ENCODE results near the gene UTP14A.
"Not testable (repeated sequence)": the region's sequence is repeated elsewhere in the genome, so short reads cannot be mapped to it uniquely, and the experiment has no call there.

Gene UTP14A, protein sequence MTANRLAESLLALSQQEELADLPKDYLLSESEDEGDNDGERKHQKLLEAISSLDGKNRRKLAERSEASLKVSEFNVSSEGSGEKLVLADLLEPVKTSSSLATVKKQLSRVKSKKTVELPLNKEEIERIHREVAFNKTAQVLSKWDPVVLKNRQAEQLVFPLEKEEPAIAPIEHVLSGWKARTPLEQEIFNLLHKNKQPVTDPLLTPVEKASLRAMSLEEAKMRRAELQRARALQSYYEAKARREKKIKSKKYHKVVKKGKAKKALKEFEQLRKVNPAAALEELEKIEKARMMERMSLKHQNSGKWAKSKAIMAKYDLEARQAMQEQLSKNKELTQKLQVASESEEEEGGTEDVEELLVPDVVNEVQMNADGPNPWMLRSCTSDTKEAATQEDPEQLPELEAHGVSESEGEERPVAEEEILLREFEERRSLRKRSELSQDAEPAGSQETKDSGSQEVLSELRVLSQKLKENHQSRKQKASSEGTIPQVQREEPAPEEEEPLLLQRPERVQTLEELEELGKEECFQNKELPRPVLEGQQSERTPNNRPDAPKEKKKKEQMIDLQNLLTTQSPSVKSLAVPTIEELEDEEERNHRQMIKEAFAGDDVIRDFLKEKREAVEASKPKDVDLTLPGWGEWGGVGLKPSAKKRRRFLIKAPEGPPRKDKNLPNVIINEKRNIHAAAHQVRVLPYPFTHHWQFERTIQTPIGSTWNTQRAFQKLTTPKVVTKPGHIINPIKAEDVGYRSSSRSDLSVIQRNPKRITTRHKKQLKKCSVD

GRCh38 chrX:129905787-129906580 lies at the start of gene UTP14A:
TSS of gene UTP14A (plus strand) at chrX:129906164. CDS start at chrX:129906211, 47 bp downstream.
- peak; percentile 92 for DNase-seq

DNA sequence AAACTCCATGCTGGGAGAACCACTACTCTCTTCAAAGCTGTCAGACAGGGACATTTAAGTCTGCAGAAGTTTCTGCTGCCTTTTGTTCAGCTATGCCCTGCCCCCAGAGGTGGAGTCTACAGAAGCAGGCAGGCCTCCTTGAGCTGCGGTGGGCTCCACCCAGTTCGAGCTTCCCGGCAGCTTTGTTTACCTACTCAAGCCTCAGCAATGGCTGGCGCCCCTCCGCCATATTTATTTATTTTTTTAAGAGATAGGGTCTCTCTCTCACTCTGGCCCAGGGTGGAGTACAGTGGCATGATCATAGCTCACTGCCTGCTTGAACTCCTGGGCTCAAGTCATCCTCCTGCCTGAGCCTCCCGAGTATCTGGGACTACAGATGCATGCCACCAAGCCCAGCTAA lies 46.8 kb upstream of the UTP14A start:
- not testable (repeated sequence) for DNase-seq

- not testable (repeated sequence) for DNase-seq
Observed at GRCh38 chrX:129866321-129866720, 39.6 kb upstream of the UTP14A start.

DNA sequence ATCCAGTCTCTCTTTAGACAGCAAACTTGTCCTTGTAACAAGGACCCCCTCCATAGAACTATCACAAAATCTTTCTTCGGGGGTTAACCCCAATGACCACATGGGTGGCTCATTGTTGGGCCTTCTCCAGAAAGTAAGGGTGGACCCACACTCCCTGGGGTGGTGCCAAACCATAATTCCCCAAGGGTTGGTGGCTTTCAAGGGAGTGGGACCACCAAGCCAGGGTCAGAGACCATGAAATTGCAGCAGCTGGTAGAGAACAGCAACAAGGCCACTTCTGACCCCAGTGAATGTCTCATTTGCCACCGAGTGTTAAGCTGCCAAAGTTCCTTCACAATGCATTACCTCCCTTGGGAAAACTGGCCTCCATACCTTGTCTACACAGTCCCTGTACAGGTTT lies 33.4 kb upstream of the UTP14A start:
- no peak for DNase-seq

DNA sequence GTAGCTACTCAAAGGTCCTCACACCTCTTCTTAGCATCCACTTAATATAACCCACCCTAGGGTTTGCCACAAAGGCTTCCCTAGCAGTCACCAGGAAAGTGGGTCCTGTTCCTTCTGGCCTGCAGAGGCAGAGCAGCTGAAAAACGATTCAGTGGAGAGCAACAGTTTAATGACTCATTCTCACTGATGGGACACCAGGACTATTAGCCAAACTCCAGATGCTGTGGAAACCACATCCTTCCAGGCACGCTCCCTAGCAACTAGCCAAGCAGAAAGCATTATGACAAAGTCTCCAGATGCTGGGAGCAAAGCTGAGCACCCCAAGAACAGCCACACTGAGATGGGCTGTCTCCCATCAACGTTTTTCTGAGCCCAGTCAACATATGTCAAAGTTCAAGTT lies 30.3 kb upstream of the UTP14A start:
- DNase-seq: no peak

DNA sequence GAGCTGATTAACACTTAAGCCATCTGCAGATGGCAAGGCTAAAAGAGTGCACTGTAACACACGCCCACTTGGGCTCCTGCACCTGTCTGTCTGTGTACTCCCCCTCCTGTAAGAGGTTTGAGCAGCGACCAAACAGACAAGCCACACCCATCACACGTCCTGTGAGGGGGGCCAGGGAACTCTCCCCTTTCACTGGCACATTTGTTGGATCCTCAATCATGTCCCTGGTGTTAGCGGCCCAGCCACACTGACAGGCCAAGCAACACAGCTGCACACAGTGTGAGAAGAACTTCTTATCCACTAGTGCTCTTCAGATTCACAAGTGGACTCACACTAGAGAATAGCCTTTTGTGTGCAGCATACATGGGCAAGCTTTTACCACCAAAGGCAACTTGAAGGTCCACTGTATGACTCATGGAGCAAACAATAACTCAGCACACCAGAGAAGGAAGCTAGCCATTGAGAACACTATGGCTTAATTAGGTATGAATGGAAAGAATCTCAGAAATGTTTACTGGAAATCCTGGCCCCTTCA lies 29.1 kb upstream of the UTP14A start:
- peak; percentile 10 for DNase-seq

- no peak for DNase-seq
Observed at GRCh38 chrX:129877401-129877800, 28.6 kb upstream of the UTP14A start.

DNA sequence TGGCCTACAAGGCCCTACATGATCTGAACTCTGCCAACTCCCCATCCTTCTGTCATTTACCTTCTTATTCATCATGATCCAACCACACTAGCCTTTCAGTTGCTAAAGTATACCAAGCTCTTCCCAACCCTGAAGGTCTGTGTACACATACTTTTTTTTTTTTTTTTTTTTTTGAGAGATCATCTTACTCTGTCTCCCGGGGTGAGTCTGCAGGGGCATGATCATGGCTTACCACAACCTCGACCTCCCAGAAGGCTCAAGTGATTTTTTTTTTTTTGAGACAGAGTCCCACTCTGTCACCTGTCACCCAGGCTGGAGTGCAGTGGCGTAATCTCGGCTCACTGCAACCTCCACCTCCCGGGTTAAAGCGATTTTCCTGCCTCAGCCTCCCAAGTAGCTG lies 5.9 kb upstream of the UTP14A start:
- DNase-seq: no peak

DNA sequence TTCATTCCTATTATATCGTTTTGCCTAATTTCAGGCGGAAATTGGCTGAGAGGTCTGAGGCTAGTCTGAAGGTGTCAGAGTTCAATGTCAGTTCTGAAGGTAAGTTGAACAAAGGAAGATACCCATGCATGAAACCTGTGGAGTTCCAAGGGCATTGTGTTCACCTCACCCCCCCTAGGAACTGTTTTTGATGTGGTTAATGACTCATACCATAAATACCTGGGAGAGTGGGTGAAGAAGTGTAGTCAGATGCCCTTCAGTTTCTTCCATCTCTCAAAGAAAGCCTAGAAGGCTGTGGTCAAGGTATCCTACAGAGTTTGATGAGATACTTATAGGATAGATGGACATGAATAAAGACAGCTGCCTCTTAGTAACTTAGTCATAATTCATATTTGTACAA lies 2.7 kb downstream of the UTP14A start:
- no peak for DNase-seq

- DNase-seq: peak; percentile 39
Observed at GRCh38 chrX:129925305-129926092, 19.5 kb downstream of the UTP14A start.

GRCh38 chrX:129930941-129931410 lies 25.0 kb downstream of the UTP14A start:
- DNase-seq: no peak

DNA sequence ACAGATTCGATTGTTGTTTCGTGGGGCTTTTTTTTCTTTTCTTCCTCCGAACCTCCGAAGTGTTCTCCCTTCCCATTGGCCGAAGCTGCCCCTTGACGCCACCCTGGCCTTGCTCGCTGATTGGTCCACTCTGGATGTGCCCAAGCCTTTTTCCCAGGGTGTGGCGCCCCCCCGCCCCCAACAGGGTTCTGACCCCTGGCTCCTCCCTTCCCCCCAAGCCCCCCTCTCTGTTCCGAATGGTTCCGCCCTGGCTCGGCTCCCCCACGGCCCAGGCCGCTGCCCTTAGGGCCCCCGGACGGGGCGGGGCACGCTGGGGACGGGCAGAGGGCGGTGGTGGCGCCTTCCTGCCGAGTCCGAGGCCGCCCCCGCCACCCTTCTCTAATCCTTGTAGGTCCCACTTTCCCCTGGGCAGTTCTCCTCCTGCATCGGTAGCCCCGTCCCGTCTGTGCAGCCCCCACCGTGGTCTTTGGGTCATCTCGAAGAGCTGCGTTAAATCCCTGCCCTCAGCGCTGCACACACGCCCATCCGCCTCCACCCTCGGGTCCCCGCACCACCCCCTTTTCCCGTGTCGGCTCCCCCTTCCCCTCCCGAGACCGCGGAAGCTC lies 25.5 kb downstream of the UTP14A start:
- DNase-seq: peak; percentile 70

DNA sequence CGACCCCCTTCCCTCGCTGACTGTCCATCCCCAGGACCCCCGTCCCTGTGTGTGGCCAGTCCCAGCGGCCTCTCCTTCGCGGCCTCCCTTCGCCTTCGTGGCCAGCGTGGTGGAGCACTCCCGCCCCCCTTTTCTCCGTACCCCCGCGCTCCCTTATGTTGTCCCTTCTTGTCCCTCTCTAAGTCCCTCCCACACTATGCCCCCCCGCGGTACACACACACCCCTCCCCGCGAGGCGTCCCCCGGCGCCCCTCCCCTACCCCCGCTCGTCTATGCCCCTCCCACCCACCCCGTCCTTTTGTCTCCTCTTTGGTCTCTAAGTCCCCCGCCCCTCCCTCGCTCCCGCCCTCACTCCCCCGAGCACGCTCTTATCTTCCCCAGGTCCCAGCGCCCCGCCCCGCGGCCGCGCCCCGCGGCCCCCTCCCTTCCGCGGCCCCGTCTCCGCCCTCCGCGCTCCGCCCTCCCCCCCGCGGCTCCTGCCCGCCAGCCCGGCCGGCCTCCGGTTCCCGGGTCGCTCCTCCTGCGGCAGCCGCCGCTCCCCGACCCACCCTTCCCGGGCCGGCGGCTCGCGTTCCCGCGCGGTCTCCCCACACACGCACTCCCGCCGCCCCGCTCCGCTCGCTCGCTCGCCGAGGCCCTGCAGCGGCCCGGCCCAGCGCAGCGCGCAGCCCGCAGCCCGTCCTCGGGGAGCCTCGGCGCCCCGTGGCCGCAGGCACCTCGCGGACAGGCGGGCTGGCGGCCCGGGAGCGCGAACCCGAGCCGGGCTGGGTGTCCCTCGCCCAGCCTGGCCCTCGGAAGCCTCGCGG lies 26.3 kb downstream of the UTP14A start:
- peak; percentile 61 for DNase-seq

DNA sequence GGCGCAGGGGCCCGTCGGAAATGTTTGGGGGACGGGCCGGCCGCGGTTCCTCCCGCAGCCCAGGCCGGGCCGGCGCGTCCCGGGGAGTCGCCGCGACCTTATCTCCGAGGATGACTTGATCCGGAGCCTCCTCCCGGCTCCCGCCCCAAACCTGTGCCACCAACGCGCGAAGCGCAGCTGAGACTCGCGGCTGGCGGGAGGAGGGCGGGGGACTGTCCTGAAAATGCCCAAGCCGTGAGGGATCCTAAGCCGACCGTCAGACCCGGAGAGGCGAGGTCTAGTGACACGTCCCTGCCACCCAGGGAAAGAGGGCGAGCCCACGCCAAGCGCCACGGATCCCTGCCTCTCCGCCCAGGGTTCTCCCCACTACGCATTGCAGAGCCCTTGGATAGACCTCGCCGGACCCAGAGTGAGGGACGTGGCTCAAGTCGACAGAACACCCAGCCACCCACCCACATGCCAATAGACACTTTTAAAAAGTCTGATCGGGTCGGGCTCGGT lies 26.9 kb downstream of the UTP14A start:
- DNase-seq: no peak

DNA sequence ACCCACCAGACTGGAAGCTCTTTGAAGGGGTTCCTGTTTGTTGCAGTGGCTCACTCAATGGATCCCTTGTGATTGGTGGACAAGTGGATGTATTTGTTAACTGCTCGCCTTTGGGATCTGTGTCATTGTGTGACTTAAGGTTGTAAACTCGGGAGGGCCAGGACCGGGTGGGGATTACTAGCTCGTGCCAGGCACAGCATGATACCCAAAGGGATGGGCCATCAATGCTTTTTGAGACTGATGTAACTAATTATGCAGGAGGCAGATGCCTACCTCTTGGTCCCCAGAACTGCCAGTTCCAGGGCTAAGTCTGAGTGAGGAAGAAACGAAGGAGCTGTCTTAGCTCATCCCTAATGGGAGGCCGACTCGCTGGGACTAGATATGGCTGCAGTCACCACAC lies 27.7 kb downstream of the UTP14A start:
- DNase-seq: no peak

DNA sequence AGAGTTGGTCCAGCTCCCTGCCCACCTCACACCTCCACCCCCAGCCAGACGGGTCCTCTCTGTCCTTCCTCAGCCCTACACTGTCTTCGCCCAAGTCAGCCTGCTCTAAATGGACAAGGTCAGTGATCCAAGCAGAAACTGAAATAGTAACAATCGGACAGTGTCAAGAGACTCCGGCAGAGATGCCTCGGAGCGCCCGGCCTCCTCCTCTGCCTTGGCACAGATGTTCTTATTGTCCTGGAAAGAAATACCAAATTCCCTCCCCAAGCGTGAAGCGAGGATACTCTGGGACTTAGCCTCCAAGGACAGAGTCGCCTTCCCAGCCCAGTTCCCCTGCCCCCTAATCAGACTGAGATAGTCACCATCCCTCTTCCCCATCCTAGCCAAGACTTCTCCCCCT lies 28.5 kb downstream of the UTP14A start:
- no peak for DNase-seq

DNA sequence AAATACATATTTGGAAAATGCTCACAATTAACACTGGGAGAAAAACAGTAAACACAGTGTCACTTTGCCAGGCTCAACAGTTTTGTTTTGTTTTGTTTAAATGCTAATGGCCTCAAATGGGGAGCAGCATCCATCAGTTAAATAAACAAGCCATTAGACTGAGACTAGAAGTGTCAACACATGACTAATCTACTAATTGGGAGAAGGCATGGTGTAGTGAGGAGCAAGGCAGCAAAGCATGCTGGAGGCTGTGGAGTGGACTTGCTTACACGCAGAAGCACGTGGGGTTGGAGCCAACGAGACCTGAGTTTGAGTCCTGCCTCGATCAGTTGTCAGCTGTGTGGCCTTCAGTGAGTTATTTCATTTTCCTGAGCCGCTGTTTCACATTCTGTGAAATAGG lies 29.0 kb downstream of the UTP14A start:
- no peak for DNase-seq

DNA sequence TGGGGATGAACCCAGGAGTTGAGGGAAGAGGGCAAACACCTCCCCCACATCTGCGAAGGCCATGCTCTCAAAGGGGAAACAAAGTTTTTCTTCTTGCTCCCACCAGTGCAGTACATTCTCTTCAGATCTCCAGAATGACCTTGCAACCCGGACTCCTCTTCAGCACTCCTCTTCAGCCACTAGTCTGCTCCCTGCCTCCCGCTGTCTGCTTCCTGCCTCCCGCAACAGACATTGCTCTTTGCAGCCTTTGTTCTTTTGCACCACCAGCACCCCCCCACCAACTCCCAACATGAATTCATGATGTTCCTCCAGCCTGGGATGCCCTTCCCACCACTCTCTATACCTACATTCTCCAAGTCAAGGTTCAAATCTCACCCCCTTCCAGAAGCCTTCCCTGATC lies 32.1 kb downstream of the UTP14A start:
- DNase-seq: no peak

DNA sequence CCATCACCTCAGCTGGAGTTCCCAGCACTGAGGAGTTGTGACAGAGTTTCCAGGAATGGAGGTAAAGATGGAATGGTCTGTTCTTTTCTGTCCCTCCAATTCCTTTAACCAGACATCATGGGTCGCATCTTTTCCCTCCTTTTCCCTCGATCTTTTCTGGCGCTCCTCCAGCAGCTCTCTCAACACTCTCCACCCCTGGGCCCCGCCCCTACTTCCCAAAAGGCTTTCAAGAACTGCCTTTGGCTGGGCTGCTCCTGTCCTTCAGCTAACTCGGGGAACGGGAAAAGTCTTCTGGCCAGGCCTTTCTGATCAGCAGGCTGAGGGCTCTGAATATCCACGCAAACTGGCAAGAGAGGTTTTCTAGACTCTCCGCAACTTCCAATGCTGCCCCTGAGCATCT lies 34.0 kb downstream of the UTP14A start:
- DNase-seq: no peak

DNA sequence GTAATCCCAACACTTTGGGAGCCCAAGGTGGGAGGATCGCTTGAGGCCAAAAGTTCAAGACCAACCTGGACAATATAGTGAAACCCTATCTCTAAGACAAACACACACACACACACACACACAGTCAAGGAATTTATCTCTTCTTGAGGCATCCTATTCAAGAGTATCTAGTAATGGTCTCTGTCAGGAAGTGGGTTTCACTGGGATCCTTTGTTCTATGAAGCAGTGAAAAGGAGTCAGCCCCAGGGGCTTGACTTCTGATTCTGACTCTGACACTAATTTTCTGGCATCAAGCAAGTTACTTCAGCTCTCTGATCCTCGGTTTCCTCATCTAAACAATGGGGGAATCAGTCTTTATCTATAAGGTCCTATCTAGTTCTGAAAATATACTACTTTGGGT lies 34.8 kb downstream of the UTP14A start:
- DNase-seq: no peak

DNA sequence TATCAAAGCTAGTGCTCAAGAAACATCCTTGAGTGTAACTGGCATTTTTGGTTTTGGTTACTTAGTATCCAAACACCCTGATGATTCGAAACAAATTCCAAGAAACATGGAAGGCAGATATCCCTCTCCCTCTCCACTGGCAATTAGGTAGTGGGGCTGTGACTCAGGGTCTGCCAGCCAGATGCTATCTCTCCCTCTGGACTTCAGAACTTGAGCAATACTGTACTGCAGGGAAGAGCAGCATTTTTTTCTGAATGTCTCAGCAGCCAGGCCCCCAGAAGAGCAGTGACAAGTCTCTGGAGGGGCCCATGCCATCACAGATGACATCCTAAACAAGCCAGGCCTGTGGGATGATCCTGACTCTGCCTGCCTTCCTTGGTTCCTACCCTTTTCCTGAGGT lies 39.2 kb downstream of the UTP14A start:
- no peak for DNase-seq

All from NCI-H1092 treated with DMSO at 0.1 percent for 48 hours (cell line).